DOHH2 (cell line): ENCODE data around the gene PRKD2.

Experiments
- H3F3A ChIP-seq: fragments of 200-600 bp; sonication (generic), shearing (Covaris generic); 2 replicates; pipeline ENCODE4 v1.6.0; 2016; ENCODE audit warnings: antibody characterized with exemption, mild to moderate bottlenecking; ENCODE audit not compliant: control insufficient read depth, insufficient read depth
- H3K27ac ChIP-seq: fragments of 200-600 bp; sonication (generic); 2 replicates; pipeline ENCODE4 v1.5.1; 2014; ENCODE audit warnings: low read depth, mild to moderate bottlenecking, low read length, moderate library complexity
- H3K27me3 ChIP-seq: fragments of 200-600 bp; sonication (generic); 2 replicates; pipeline ENCODE4 v1.6.1; 2014; ENCODE audit warnings: mild to moderate bottlenecking, low read length, mixed read lengths; ENCODE audit not compliant: control insufficient read depth
- H3K36me3 ChIP-seq: fragments of 200-600 bp; sonication (generic); 2 replicates; pipeline ENCODE4 v1.6.1; 2014; ENCODE audit warnings: mild to moderate bottlenecking, low read length, moderate library complexity, mixed read lengths; ENCODE audit not compliant: control insufficient read depth
- H3K4me1 ChIP-seq: fragments of 200-600 bp; sonication (generic); 2 replicates; pipeline ENCODE4 v1.6.1; 2014; ENCODE audit warnings: mild to moderate bottlenecking, low read length, mixed read lengths; ENCODE audit not compliant: control insufficient read depth
- H3K4me2 ChIP-seq: fragments of 200-600 bp; sonication (generic); 2 replicates; pipeline ENCODE4 v1.6.0; 2014; ENCODE audit warnings: mild to moderate bottlenecking, low read length, moderate library complexity
- H3K4me3 ChIP-seq: fragments of 200-600 bp; sonication (generic); 2 replicates; pipeline ENCODE4 v1.5.1; 2014; ENCODE audit warnings: mild to moderate bottlenecking, low read length, mixed read lengths
- H3K79me2 ChIP-seq: fragments of 200-600 bp; sonication (generic); 2 replicates; pipeline ENCODE4 v1.6.1; 2014; ENCODE audit warnings: mild to moderate bottlenecking, low read length, mixed read lengths; ENCODE audit not compliant: control insufficient read depth
- H3K9me2 ChIP-seq: fragments of 200-600 bp; sonication (generic); replicated peaks from 2 replicates; pipeline ENCODE4 v1.6.1; 2014; ENCODE audit warnings: mild to moderate bottlenecking, low read length, mixed read lengths; ENCODE audit not compliant: control insufficient read depth
- H3K9me3 ChIP-seq: fragments of 200-600 bp; sonication (generic); 2 replicates; pipeline ENCODE4 v1.6.1; 2014; ENCODE audit warnings: antibody characterized with exemption, low read length, mixed read lengths; ENCODE audit not compliant: control insufficient read depth, insufficient read depth
- H4K20me1 ChIP-seq: fragments of 200-600 bp; sonication (generic); 2 replicates; pipeline ENCODE4 v1.6.0; 2014; ENCODE audit warnings: low read depth, mild to moderate bottlenecking, antibody characterized with exemption, low read length, moderate library complexity; ENCODE audit not compliant: control insufficient read depth, insufficient read depth
- EZH2phosphoT487 ChIP-seq: fragments of 200-600 bp; sonication (generic); IDR thresholded peaks from 2 replicates; pipeline ENCODE4 v1.6.1; 2017; ENCODE audit warnings: borderline replicate concordance, mild to moderate bottlenecking, antibody characterized with exemption, low read length, moderate library complexity, mixed read lengths
- TF ChIP-seq, protein P1 (sequence below): fragments of 200-600 bp; sonication (generic); IDR thresholded peaks from one replicate; pipeline ENCODE4 v1.5.1; 2014; ENCODE audit warnings: antibody characterized with exemption, mild to moderate bottlenecking, low read depth, low read length; ENCODE audit not compliant: poor library complexity, severe bottlenecking

Gene PRKD2

DNA sequence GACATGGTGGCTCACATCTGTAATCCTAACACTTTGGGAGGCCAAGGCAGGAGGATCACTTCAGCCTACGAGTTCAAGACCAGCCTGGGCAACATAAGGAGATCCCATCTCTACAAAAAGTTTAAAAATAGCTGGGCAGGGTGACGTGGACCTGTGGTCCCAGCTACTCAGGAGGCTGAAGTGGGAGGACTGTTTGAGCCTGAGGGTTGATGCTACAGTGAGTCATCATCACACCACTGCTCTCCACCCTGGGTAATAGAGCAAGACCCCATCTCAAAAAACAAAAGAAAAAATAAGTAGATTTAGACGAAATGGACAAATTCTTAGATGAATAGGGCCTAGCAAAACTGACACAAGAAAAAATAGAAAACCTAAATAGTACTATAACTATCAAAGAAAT is 70.5 kb downstream of the PRKD2 start:
- H3F3A ChIP-seq = no peaks in the 10 kb centered on the region
- H3K4me3 ChIP-seq = no peak overlapping the region
- no peaks in the 10 kb centered on the region for H4K20me1 ChIP-seq
- no peak overlapping the region for H3K27ac ChIP-seq
- no peaks in the 10 kb centered on the region for H3K9me3 ChIP-seq
- TF ChIP-seq EZH2phosphoT487 = no peak
- TF ChIP-seq, protein P1, sequence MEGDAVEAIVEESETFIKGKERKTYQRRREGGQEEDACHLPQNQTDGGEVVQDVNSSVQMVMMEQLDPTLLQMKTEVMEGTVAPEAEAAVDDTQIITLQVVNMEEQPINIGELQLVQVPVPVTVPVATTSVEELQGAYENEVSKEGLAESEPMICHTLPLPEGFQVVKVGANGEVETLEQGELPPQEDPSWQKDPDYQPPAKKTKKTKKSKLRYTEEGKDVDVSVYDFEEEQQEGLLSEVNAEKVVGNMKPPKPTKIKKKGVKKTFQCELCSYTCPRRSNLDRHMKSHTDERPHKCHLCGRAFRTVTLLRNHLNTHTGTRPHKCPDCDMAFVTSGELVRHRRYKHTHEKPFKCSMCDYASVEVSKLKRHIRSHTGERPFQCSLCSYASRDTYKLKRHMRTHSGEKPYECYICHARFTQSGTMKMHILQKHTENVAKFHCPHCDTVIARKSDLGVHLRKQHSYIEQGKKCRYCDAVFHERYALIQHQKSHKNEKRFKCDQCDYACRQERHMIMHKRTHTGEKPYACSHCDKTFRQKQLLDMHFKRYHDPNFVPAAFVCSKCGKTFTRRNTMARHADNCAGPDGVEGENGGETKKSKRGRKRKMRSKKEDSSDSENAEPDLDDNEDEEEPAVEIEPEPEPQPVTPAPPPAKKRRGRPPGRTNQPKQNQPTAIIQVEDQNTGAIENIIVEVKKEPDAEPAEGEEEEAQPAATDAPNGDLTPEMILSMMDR = no peak
- no peaks in the 10 kb centered on the region for H3K9me2 ChIP-seq
- no peaks in the 10 kb centered on the region for H3K36me3 ChIP-seq
- no peaks in the 10 kb centered on the region for H3K4me1 ChIP-seq
- H3K79me2 ChIP-seq = no peaks in the 10 kb centered on the region
- H3K4me2 ChIP-seq = no peak overlapping the region
- peaks cover 16% of the 10 kb centered on the region for H3K27me3 ChIP-seq

DNA sequence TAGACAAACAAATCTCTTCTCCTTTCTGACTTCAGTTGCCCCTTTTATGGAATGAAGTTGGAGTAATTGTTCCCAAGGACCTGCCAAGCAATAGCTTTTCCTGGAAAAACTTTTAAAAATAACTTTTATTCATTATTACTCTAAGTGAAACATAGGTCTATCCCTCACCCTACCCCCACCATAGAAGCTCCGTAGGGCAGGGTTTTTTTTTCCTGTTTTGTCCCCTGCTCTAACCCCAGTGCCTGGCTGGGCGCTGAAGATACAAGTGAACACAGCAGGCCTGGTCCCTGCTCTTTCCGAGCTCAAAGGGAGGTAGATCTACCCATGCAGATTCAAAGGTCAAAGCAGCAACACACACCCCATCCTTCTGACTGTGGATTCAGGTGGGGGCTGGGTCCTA is 72.2 kb downstream of the PRKD2 start:
- Histone ChIP-seq H3K4me1 (peaks cover 3% of the 10 kb centered on the region), H3K9me2 (no peaks in the 10 kb centered on the region), H3K27me3 (peaks cover 30% of the 10 kb centered on the region), H4K20me1 (no peaks in the 10 kb centered on the region), H3K36me3 (no peaks in the 10 kb centered on the region), H3K27ac (no peak overlapping the region), H3F3A (no peaks in the 10 kb centered on the region), H3K4me2 (no peak overlapping the region), H3K79me2 (no peaks in the 10 kb centered on the region), H3K9me3 (no peaks in the 10 kb centered on the region), H3K4me3 (no peak overlapping the region)
- TF ChIP-seq, protein P1 = no peak
- no peak for TF ChIP-seq EZH2phosphoT487

DNA sequence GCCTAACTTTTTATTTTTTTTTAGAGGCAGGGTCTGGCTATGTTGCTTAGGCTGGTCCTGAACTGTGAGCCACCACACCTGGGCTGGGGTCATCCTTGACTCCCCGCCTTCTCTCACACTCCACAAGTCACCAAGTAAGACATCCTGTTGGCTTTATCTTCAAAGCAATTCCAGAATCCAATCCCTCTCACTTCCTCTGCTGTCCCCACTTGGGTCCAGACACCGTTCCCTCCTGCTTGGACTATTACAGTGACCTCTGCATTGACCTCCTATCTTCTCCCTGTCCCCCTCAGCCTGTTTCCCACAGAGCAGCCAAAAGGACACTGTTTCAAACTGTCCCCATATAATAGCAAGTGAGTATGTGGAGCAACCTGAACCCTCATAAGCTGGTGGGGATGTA is 76.3 kb downstream of the PRKD2 start:
- H3K4me2 ChIP-seq = no peak overlapping the region
- H3K36me3 ChIP-seq = no peaks in the 10 kb centered on the region
- no peaks in the 10 kb centered on the region for H3K79me2 ChIP-seq
- no peaks in the 10 kb centered on the region for H4K20me1 ChIP-seq
- H3K27ac ChIP-seq = no peak overlapping the region
- no peaks in the 10 kb centered on the region for H3K9me3 ChIP-seq
- H3F3A ChIP-seq = no peaks in the 10 kb centered on the region; the same call in 1 of the 2 replicates
- H3K27me3 ChIP-seq = peaks cover 58% of the 10 kb centered on the region
- no peak for TF ChIP-seq EZH2phosphoT487
- TF ChIP-seq, protein P1 = no peak
- H3K4me1 ChIP-seq = peaks cover 31% of the 10 kb centered on the region
- no peak overlapping the region for H3K4me3 ChIP-seq
- no peaks in the 10 kb centered on the region for H3K9me2 ChIP-seq
